IMR-90 (cell line): ENCODE measurements around the gene ADAP1. TPM values are rescaled to one million over a fixed set of nuclear protein-coding genes. Genes with fewer than 3 reads are reported as not detected.

Experiments used
- ATAC-seq: fragments of 200-7000 bp; cut with Tn5 transposase; 2 replicates; pipeline ENCODE4 v1.9.1; 2020; ENCODE audit warnings: low read depth, mild to moderate bottlenecking, moderate library complexity
- BruUV-seq: library from RNA; stranded (reverse); fragments of 400-500 nt; replicated peaks from 2 replicates; lab custom pipeline; 2021; lab: Mats Ljungman, UMichigan
- CTCF ChIA-PET: fragments of 300-600 bp; formaldehyde crosslinking; extraction: SDS; loops from one replicate; lab custom pipeline; 2021; ENCODE audit warnings: antibody characterized with exemption; lab: Yijun Ruan, JAX
- POLR2A ChIA-PET: fragments of 300-600 bp; sonication (Branson Sonifier 250); formaldehyde crosslinking; loops from one replicate; lab custom pipeline; 2022; ENCODE audit warnings: antibody characterized with exemption; ENCODE audit not compliant: unreplicated experiment; lab: Charles Lee
- DNase-seq: peaks from one replicate; pipeline ENCODE4 v3.0.0; 2013
- H2AFZ ChIP-seq: replicated peaks from 2 replicates; pipeline ENCODE3; 2013; ENCODE audit warnings: low read length, mild to moderate bottlenecking; ENCODE audit not compliant: poor library complexity
- H2AK5ac ChIP-seq: 2 replicates; pipeline ENCODE4 v1.6.1; 2013; ENCODE audit warnings: low read depth, low read length, inconsistent platforms
- H2AK9ac ChIP-seq: replicated peaks from 2 replicates; pipeline ENCODE3; 2013; ENCODE audit warnings: mild to moderate bottlenecking, low read depth, low read length, moderate library complexity; ENCODE audit not compliant: poor library complexity
- H2BK120ac ChIP-seq: 2 replicates; pipeline ENCODE4 v1.6.1; 2013; ENCODE audit warnings: low read depth, low read length, inconsistent platforms
- H2BK15ac ChIP-seq: 3 replicates; pipeline ENCODE4 v1.6.1; 2013; ENCODE audit warnings: low read depth, low read length, inconsistent platforms
- H2BK20ac ChIP-seq: 2 replicates; pipeline ENCODE4 v1.6.1; 2013; ENCODE audit warnings: low read depth, mild to moderate bottlenecking, inconsistent platforms, low read length, moderate library complexity
- H2BK5ac ChIP-seq: 2 replicates; pipeline ENCODE4 v1.6.1; 2013; ENCODE audit warnings: mild to moderate bottlenecking, low read depth, low read length, inconsistent platforms; ENCODE audit not compliant: poor library complexity, severe bottlenecking
- H3K14ac ChIP-seq: replicated peaks from 2 replicates; pipeline ENCODE4 v1.6.1; 2013; ENCODE audit warnings: low read depth, low read length, inconsistent platforms
- H3K18ac ChIP-seq: 2 replicates; pipeline ENCODE4 v1.6.1; 2013; ENCODE audit warnings: low read depth, low read length, control low read depth
- H3K23ac ChIP-seq: 2 replicates; pipeline ENCODE4 v1.6.1; 2013; ENCODE audit warnings: low read depth, low read length, inconsistent platforms
- H3K27ac ChIP-seq: 2 replicates; pipeline ENCODE4 v1.5.1; 2013; ENCODE audit warnings: mild to moderate bottlenecking, control low read depth, low read length; ENCODE audit not compliant: insufficient read depth
- H3K27me3 ChIP-seq: 2 replicates; pipeline ENCODE4 v1.6.1; 2013; ENCODE audit warnings: low read length; ENCODE audit not compliant: control insufficient read depth, insufficient read depth
- H3K36me3 ChIP-seq: 2 replicates; pipeline ENCODE4 v1.6.1; 2013; ENCODE audit warnings: low read length, mixed read lengths; ENCODE audit not compliant: control insufficient read depth, insufficient read depth
- H3K4ac ChIP-seq: 2 replicates; pipeline ENCODE4 v1.6.1; 2013; ENCODE audit warnings: low read depth, low read length, inconsistent platforms
- H3K4me1 ChIP-seq: 2 replicates; pipeline ENCODE4 v1.6.1; 2013; ENCODE audit warnings: low read length, mixed read lengths; ENCODE audit not compliant: control insufficient read depth, insufficient read depth
- H3K4me2 ChIP-seq: 2 replicates; pipeline ENCODE4 v1.6.1; 2013; ENCODE audit warnings: low read depth, mild to moderate bottlenecking, control low read depth, low read length, moderate library complexity
- H3K4me3 ChIP-seq: 2 replicates; pipeline ENCODE4 v1.5.1; 2013; ENCODE audit warnings: low read depth, mild to moderate bottlenecking, control low read depth, low read length, moderate library complexity; ENCODE audit not compliant: insufficient read depth
- H3K56ac ChIP-seq: 2 replicates; pipeline ENCODE4 v1.6.1; 2013; ENCODE audit warnings: low read length, inconsistent platforms; ENCODE audit not compliant: insufficient read depth; ENCODE audit errors: extremely low read depth
- H3K79me1 ChIP-seq, 2 experiments: 2 replicates each; pipeline ENCODE4 v1.6.1; 2013; ENCODE audit warnings: low read length in 2 of 2, inconsistent platforms in 1 of 2, low read depth in 1 of 2
- H3K9ac ChIP-seq: 2 replicates; pipeline ENCODE4 v1.6.1; 2013; ENCODE audit warnings: low read depth, low read length, control low read depth
- H3K9me1 ChIP-seq: 2 replicates; pipeline ENCODE4 v1.6.1; 2013; ENCODE audit warnings: low read length, inconsistent platforms; ENCODE audit not compliant: insufficient read depth
- H3K9me3 ChIP-seq: 2 replicates; pipeline ENCODE4 v1.6.1; 2013; ENCODE audit warnings: low read length; ENCODE audit not compliant: control insufficient read depth, insufficient read depth
- H4K20me1 ChIP-seq: 2 replicates; pipeline ENCODE4 v1.6.1; 2013; ENCODE audit warnings: low read length, inconsistent platforms; ENCODE audit not compliant: insufficient read depth
- H4K5ac ChIP-seq: 2 replicates; pipeline ENCODE4 v1.6.1; 2013; ENCODE audit warnings: mild to moderate bottlenecking, low read depth, low read length, control low read depth
- H4K8ac ChIP-seq, 2 experiments: 2 replicates each; pipeline ENCODE4 v1.6.1; 2013; ENCODE audit warnings: low read depth in 2 of 2, low read length in 2 of 2, control low read depth in 1 of 2, inconsistent platforms in 1 of 2
- H4K91ac ChIP-seq: 2 replicates; pipeline ENCODE4 v1.6.1; 2013; ENCODE audit warnings: low read depth, low read length, inconsistent platforms; ENCODE audit not compliant: insufficient read depth
- CHD1 ChIP-seq: IDR thresholded peaks from 2 replicates; pipeline ENCODE4 v1.6.1; 2012; ENCODE audit warnings: low read depth, low read length, improper control_type of control experiment
- ELK1 ChIP-seq: fragments of 150-350 bp; IDR thresholded peaks from 2 replicates; pipeline ENCODE4 v1.6.1; 2016; ENCODE audit warnings: low read depth, mild to moderate bottlenecking, low read length, moderate library complexity, borderline replicate concordance
- FOS ChIP-seq: fragments of 150-350 bp; IDR thresholded peaks from 2 replicates; pipeline ENCODE4 v1.6.1; 2016; ENCODE audit warnings: low read depth, low read length
- MAFK ChIP-seq: IDR thresholded peaks from 2 replicates; pipeline ENCODE4 v1.6.1; 2012; ENCODE audit warnings: low read depth, low read length, improper control_type of control experiment
- MAZ ChIP-seq: IDR thresholded peaks from 2 replicates; pipeline ENCODE4 v1.6.1; 2012; ENCODE audit warnings: low read depth, mild to moderate bottlenecking, low read length, improper control_type of control experiment, moderate library complexity, borderline replicate concordance
- MXI1 ChIP-seq: IDR thresholded peaks from 2 replicates; pipeline ENCODE4 v1.6.1; 2012; ENCODE audit warnings: low read depth, mild to moderate bottlenecking, low read length, moderate library complexity, borderline replicate concordance
- NFE2L2 ChIP-seq: fragments of 150-350 bp; IDR thresholded peaks from 2 replicates; pipeline ENCODE4 v1.6.1; 2016; ENCODE audit warnings: low read depth, mild to moderate bottlenecking, low read length
- POLR2A ChIP-seq: IDR thresholded peaks from 2 replicates; pipeline ENCODE4 v1.6.1; 2012; ENCODE audit warnings: mild to moderate bottlenecking, low read depth, low read length
- RAD21 ChIP-seq: IDR thresholded peaks from 2 replicates; pipeline ENCODE4 v1.6.1; 2012; ENCODE audit warnings: low read length, improper control_type of control experiment
- RCOR1 ChIP-seq: IDR thresholded peaks from 2 replicates; pipeline ENCODE4 v1.6.1; 2012; ENCODE audit warnings: mild to moderate bottlenecking, low read length, improper control_type of control experiment; ENCODE audit not compliant: insufficient replicate concordance
- SMC3 ChIP-seq: fragments of 150-350 bp; IDR thresholded peaks from 2 replicates; pipeline ENCODE4 v1.6.1; 2016; ENCODE audit warnings: low read depth, mild to moderate bottlenecking, antibody characterized with exemption, low read length, moderate library complexity
- WGBS, 2 experiments: methylation state at CpG; one replicate each; pipeline versions ENCODE4 v1.1.5 to v1.1.7; 2013; ENCODE audit warnings: missing lambda C conversion rate in 2 of 2; ENCODE audit not compliant: insufficient read length in 1 of 2; ENCODE audit errors: extremely low coverage in 2 of 2; 5-methylcytosine and 5-hydroxymethylcytosine counted together
- dilution Hi-C: fragments of 300-500 bp; cut with HindIII; formaldehyde crosslinking; loops from one replicate; pipeline ENCODE4 v1.14.3; 2018; ENCODE audit warnings: low sequenced_read_pairs; ENCODE audit not compliant: unreplicated experiment
- in situ Hi-C: fragments of 300-500 bp; cut with MboI; formaldehyde crosslinking; loops from 3 replicates; pipeline ENCODE4 v1.14.3; 2019; ENCODE audit warnings: low sequenced_read_pairs, inconsistent platforms, mixed read lengths
- intact Hi-C: fragments of 100-400 bp; cut with micrococcal nuclease; formaldehyde crosslinking; loops from 2 replicates; pipeline ENCODE4 v1.10.0; 2022
- polyA plus RNA-seq, 3 experiments: library from polyadenylated mRNA; depleted of rRNA; stranded (reverse); fragments of >200 nt; gene quantifications; 2 replicates each; pipeline ENCODE4 v1.2.3, GENCODE V29; 2012; ENCODE audit warnings: low replicate concordance in 1 of 3
- total RNA-seq: library from RNA; depleted of rRNA; stranded (reverse); fragments of >200 nt; gene quantifications from 2 replicates; pipeline ENCODE4 v1.2.3, GENCODE V29; 2012
- TF ChIP-seq, protein P1 (sequence below): fragments of 150-350 bp; IDR thresholded peaks from 2 replicates; pipeline ENCODE4 v1.6.1; 2017; ENCODE audit warnings: mild to moderate bottlenecking, antibody characterized with exemption, low read length, low read depth
- TF ChIP-seq, protein P2 (sequence below): conservative IDR thresholded peaks from 2 replicates; pipeline ENCODE4 v1.5.1; 2012; ENCODE audit warnings: mild to moderate bottlenecking, low read depth, low read length, improper control_type of control experiment

Gene ADAP1
- total and polyA plus RNA-seq, 2 of the 4 experiments (the other 2 are of a cell fraction) = 1.4 to 2.0 TPM

GRCh38 chr7:987909-988308 is 33.4 kb upstream of the ADAP1 start:
- Histone ChIP-seq H3K27ac (no peak overlapping the region), H4K5ac (no peak overlapping the region), H2AFZ (no peak overlapping the region), H2BK15ac (no peak overlapping the region), H3K36me3 (no peaks in the 10 kb centered on the region), H2BK120ac (no peak overlapping the region), H3K79me1 (no peaks in the 10 kb centered on the region), H3K4me2 (no peak overlapping the region), H3K56ac (no peak overlapping the region), H3K4me1 (no peaks in the 10 kb centered on the region; the same call in 1 of the 2 replicates), H3K9me1 (no peaks in the 10 kb centered on the region), H3K4ac (no peak overlapping the region), H3K14ac (no peak overlapping the region), H3K23ac (no peak overlapping the region), H3K18ac (no peak overlapping the region), H4K91ac (no peak overlapping the region), H2BK20ac (no peak overlapping the region), H3K9me3 (no peaks in the 10 kb centered on the region), H3K9ac (no peak overlapping the region), H4K20me1 (peaks cover 1% of the 10 kb centered on the region; the same call in 1 of the 2 replicates), H2AK9ac (no peak overlapping the region), H4K8ac (no peak overlapping the region), H2BK5ac (no peak overlapping the region), H2AK5ac (no peak overlapping the region), H3K27me3 (no peaks in the 10 kb centered on the region; the same call in 1 of the 2 replicates), H3K4me3 (no peak overlapping the region)
- TF ChIP-seq MXI1 (no peak), FOS (no peak), RAD21 (no peak), MAFK (no peak), POLR2A (no peak), NFE2L2 (no peak), MAZ (no peak), SMC3 (no peak), CHD1 (no peak), RCOR1 (no peak), ELK1 (no peak)
- TF ChIP-seq, protein P1, sequence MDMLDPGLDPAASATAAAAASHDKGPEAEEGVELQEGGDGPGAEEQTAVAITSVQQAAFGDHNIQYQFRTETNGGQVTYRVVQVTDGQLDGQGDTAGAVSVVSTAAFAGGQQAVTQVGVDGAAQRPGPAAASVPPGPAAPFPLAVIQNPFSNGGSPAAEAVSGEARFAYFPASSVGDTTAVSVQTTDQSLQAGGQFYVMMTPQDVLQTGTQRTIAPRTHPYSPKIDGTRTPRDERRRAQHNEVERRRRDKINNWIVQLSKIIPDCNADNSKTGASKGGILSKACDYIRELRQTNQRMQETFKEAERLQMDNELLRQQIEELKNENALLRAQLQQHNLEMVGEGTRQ = no peak
- TF ChIP-seq, protein P2, sequence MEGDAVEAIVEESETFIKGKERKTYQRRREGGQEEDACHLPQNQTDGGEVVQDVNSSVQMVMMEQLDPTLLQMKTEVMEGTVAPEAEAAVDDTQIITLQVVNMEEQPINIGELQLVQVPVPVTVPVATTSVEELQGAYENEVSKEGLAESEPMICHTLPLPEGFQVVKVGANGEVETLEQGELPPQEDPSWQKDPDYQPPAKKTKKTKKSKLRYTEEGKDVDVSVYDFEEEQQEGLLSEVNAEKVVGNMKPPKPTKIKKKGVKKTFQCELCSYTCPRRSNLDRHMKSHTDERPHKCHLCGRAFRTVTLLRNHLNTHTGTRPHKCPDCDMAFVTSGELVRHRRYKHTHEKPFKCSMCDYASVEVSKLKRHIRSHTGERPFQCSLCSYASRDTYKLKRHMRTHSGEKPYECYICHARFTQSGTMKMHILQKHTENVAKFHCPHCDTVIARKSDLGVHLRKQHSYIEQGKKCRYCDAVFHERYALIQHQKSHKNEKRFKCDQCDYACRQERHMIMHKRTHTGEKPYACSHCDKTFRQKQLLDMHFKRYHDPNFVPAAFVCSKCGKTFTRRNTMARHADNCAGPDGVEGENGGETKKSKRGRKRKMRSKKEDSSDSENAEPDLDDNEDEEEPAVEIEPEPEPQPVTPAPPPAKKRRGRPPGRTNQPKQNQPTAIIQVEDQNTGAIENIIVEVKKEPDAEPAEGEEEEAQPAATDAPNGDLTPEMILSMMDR = no peak
- dilution Hi-C loops (no loop called here), in situ Hi-C loops (no loop called here), intact Hi-C loops (no loop called here)
- no TSS peak for BruUV-seq
- no peak for DNase-seq
- ChIA-PET POLR2A (no interaction called here), CTCF (no interaction called here)
- 56% methylated on average over 3 of the region's 6 CpGs; no CpG with 5 or more reads in 1 of the 2 experiments for WGBS, 2 experiments
- no peak for ATAC-seq
